Mucosa of descending colon (tissue), 3 donors: ENCODE measurements around the gene IQGAP2. TPM values are rescaled to one million over a fixed set of nuclear protein-coding genes. Genes with fewer than 3 reads are reported as not detected.

ENCODE experiments used
- ATAC-seq: fragments of 200-7000 bp; cut with Tn5 transposase; one replicate; pipeline ENCODE4 v1.9.1; 2020; ENCODE audit warnings: mild to moderate bottlenecking, moderate library complexity
- DNase-seq, 3 donors: peaks; one replicate each; pipeline ENCODE4 v3.0.0-alpha.2; 2020
- H3K36me3 ChIP-seq: fragments of 200-600 bp; one replicate; pipeline ENCODE4 v1.8.0; 2021; ENCODE audit warnings: low read depth, mild to moderate bottlenecking
- H3K4me1 ChIP-seq: fragments of 200-600 bp; one replicate; pipeline ENCODE4 v1.8.0; 2021; ENCODE audit warnings: low read depth, mild to moderate bottlenecking
- H3K4me3 ChIP-seq: fragments of 200-600 bp; one replicate; pipeline ENCODE4 v1.8.0; 2021; ENCODE audit warnings: mild to moderate bottlenecking
- H3K9me3 ChIP-seq: fragments of 200-600 bp; one replicate; pipeline ENCODE4 v1.8.0; 2021; ENCODE audit warnings: mild to moderate bottlenecking
- CTCF ChIP-seq: fragments of 200-600 bp; IDR thresholded peaks from one replicate; pipeline ENCODE4 v1.8.0; 2022; ENCODE audit warnings: antibody characterized with exemption, mild to moderate bottlenecking
- intact Hi-C, 2 donors: fragments of 100-400 bp; cut with DNase I in 1 of 2; cut with micrococcal nuclease in 1 of 2; formaldehyde crosslinking; loops; one replicate each; pipeline versions ENCODE4 v1.11.0 to v1.11.1; 2022; cut with DNase I, micrococcal nuclease
- total RNA-seq, 3 donors: library from RNA; stranded (reverse); fragmentation: NEBNext Ultra II Directional in 2 of 3; extraction: Animal tissue kit (Norgen Biotek cat#: 25700) in 2 of 3; gene quantifications; one replicate each; pipeline versions ENCODE4 v1.2.1 to v1.2.4, GENCODE V29; 2021 to 2023
- donor health status: DM: no; HTN: no; CAD: no; lungs with moderate emphysema.
- donor health status: DM: no; HTN: no; CAD: no.
- donor health status: DM: no; HTN: yes; CAD: no.

Gene IQGAP2
- total RNA-seq, 3 donors from 2014 or later: 59.7 to 159 (median 84.8) TPM

- intact Hi-C loops: no loop called here
- H3K9me3 ChIP-seq: no peaks in the 10 kb centered on the region
- no peaks in the 10 kb centered on the region for H3K36me3 ChIP-seq
- DNase-seq: no peak
- no peak overlapping the region for H3K4me3 ChIP-seq
- peaks cover 14% of the 10 kb centered on the region for H3K4me1 ChIP-seq
- TF ChIP-seq CTCF: no peak
- peak; percentile 21 for ATAC-seq
Measured at GRCh38 chr5:76391014-76391413, 12.1 kb upstream of the IQGAP2 start.

GRCh38 chr5:76393035-76393680 lies 9.9 kb upstream of the IQGAP2 start:
- Histone ChIP-seq H3K4me3 (no peak overlapping the region), H3K4me1 (peaks cover 6% of the 10 kb centered on the region), H3K9me3 (no peaks in the 10 kb centered on the region), H3K36me3 (no peaks in the 10 kb centered on the region)
- DNase-seq (no peak), ATAC-seq (no peak)
- intact Hi-C loops: no loop called here
- TF ChIP-seq CTCF: no peak

GRCh38 chr5:76397200-76397599 lies 5.9 kb upstream of the IQGAP2 start:
- intact Hi-C loops: no loop called here
- Histone ChIP-seq H3K4me1 (no peaks in the 10 kb centered on the region), H3K9me3 (no peaks in the 10 kb centered on the region), H3K4me3 (no peak overlapping the region), H3K36me3 (no peaks in the 10 kb centered on the region)
- TF ChIP-seq CTCF: no peak
- no peak for DNase-seq
- ATAC-seq: no peak

GRCh38 chr5:76399268-76399667 lies 3.8 kb upstream of the IQGAP2 start:
- Histone ChIP-seq H3K9me3 (no peaks in the 10 kb centered on the region), H3K4me1 (peaks cover 1% of the 10 kb centered on the region), H3K36me3 (no peaks in the 10 kb centered on the region), H3K4me3 (no peak overlapping the region)
- ATAC-seq: no peak
- no peak for DNase-seq
- intact Hi-C loops: no loop called here
- TF ChIP-seq CTCF: no peak

- intact Hi-C loops: loop anchor here in 1 of 2 donors (10.0 kb wide), 1 partner anchor 144 kb away; no protein-coding TSS in a partner anchor
- ATAC-seq: no peak
Measured at GRCh38 chr5:76400466-76400865, 2.6 kb upstream of the IQGAP2 start.

More at GRCh38 chr5:76400466-76400865, 2.6 kb upstream of the IQGAP2 start:
- Histone ChIP-seq H3K4me1 (peaks cover 9% of the 10 kb centered on the region), H3K4me3 (no peak overlapping the region), H3K36me3 (no peaks in the 10 kb centered on the region), H3K9me3 (no peaks in the 10 kb centered on the region)
- no peak for DNase-seq
- no peak for TF ChIP-seq CTCF
